Mammary epithelial cell (primary cell): Measurements from ENCODE around the gene LAMA4.

Experiments used
- CTCF ChIP-seq, 2 donors: IDR thresholded peaks in 1 of 2; conservative IDR thresholded peaks in 1 of 2; 2 replicates each; pipeline ENCODE4 v1.5.1; 2011 to 2012; ENCODE audit warnings: inconsistent platforms in 2 of 2, low read length in 2 of 2, mild to moderate bottlenecking in 2 of 2, control low read depth in 1 of 2, low read depth in 1 of 2; ENCODE audit not compliant: insufficient read depth in 1 of 2; ENCODE audit errors: extremely low read depth in 1 of 2
- EZH2 ChIP-seq: IDR thresholded peaks from 2 replicates; pipeline ENCODE4 v1.6.1; 2012; ENCODE audit warnings: low read length, inconsistent platforms, borderline replicate concordance

- no peak for TF ChIP-seq CTCF (conservative IDR thresholded peaks at IDR 0.05 in 1 of 2, IDR thresholded peaks at IDR 0.05 in 1 of 2; ENCODE audit: extremely low read depth in 1 of 2, insufficient read depth in 1 of 2, low read depth in 1 of 2, low read length in 2 of 2)
- no peak for TF ChIP-seq EZH2
These were observed 43.5 kb downstream of the LAMA4 start for GRCh38 chr6:112210852-112211251.
